LNCaP clone FGC (cell line): ENCODE results near the gene NVL.
"Not testable (repeated sequence)": the region's sequence is repeated elsewhere in the genome, so short reads cannot be mapped to it uniquely, and the experiment has no call there.

Source experiments
- DNase-seq: peaks from one replicate; pipeline ENCODE4 v3.0.0-alpha.2; 2011; ENCODE audit warnings: low read depth
- H3K4me3 ChIP-seq: 2 replicates; pipeline ENCODE4 v1.5.1; 2011; ENCODE audit warnings: mild to moderate bottlenecking, low read depth, low read length, control low read depth
- TF ChIP-seq, protein P1 (sequence below): IDR thresholded peaks from 2 replicates; pipeline ENCODE4 v1.5.1; 2012; ENCODE audit warnings: mild to moderate bottlenecking; ENCODE audit not compliant: control insufficient read depth, insufficient read depth; ENCODE audit errors: extremely low read depth

Gene NVL

DNA sequence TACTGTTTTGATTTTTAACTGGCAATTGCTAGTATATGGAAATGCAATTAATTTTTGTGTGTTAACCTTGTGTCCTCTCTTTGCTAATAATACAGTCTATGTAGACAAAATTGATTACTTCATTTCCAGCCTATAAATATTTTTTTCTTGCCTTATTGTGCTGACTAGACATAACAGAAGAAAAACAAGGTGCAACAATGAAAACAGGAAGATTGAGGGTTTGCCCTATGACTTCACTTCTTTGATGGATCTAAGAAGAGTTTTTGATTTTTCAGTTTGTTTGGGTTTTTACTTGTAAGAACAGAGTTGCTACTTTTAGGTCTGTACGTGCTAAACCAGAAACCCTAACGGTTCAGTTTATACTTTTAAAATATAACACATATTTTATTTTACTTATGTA lies 18.2 kb upstream of the NVL start:
- DNase-seq = no peak
- no peak overlapping the region for H3K4me3 ChIP-seq
- TF ChIP-seq, protein P1, sequence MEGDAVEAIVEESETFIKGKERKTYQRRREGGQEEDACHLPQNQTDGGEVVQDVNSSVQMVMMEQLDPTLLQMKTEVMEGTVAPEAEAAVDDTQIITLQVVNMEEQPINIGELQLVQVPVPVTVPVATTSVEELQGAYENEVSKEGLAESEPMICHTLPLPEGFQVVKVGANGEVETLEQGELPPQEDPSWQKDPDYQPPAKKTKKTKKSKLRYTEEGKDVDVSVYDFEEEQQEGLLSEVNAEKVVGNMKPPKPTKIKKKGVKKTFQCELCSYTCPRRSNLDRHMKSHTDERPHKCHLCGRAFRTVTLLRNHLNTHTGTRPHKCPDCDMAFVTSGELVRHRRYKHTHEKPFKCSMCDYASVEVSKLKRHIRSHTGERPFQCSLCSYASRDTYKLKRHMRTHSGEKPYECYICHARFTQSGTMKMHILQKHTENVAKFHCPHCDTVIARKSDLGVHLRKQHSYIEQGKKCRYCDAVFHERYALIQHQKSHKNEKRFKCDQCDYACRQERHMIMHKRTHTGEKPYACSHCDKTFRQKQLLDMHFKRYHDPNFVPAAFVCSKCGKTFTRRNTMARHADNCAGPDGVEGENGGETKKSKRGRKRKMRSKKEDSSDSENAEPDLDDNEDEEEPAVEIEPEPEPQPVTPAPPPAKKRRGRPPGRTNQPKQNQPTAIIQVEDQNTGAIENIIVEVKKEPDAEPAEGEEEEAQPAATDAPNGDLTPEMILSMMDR = no peak

DNA sequence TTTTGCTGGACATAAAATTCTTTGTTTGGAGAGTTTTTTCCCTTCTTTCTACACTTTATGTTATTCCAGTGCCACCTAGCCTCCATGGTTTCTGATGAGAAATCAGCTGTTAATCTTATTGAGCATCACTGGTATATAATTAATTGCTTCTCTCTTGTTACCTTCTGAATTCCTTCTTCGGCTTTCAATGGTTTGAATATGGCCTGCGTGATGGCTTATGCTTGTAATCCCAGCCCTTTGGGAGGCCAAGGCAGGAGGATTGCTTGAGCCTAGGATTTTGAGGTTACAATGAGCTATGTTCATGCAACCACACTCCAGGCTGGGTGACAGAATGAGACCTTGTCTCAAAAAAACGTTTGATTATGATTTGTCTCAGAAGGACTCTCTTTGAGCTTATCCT lies 13.7 kb upstream of the NVL start:
- TF ChIP-seq, protein P1 = no peak
- no peak overlapping the region for H3K4me3 ChIP-seq
- DNase-seq = no peak

DNA sequence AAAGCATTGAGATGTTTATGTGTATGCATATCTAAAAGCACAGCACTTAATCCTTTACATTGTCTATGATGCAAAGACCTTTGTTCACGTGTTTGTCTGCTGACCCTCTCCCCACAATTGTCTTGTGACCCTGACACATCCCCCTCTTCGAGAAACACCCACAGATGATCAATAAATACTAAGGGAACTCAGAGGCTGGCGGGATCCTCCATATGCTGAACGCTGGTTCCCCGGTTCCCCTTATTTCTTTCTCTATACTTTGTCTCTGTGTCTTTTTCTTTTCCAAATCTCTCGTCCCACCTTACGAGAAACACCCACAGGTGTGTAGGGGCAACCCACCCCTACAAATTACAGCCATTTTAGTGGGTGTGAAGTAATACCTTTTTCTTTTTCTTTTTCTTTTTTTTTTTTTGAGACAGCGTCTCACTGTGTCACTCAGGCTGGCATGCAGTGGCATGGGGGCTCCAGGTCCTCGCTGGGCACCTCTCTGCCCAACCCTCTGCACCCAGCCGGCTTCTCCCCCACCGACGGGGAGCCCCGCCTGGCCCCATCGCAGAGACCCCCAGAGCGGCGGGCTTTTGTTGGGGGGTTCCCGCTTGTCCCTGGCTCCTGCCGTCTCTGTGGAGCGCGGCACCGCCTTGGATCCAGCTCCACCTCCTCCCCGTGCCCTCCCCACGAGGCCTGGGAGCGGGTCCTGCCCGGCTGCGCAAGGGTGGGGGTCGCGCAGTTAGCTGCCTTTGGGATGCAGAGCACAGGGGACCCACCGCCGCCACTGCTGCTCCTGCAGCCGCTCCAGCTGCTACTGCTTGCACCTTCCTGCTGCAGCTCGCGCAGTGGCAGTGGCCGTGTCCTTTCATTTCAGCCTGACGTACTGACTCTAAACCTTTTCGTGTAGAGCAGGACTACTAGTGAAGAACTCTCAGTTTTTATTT lies 10.7 kb upstream of the NVL start:
- DNase-seq, H3K4me3 ChIP-seq: not testable (repeated sequence)

DNA sequence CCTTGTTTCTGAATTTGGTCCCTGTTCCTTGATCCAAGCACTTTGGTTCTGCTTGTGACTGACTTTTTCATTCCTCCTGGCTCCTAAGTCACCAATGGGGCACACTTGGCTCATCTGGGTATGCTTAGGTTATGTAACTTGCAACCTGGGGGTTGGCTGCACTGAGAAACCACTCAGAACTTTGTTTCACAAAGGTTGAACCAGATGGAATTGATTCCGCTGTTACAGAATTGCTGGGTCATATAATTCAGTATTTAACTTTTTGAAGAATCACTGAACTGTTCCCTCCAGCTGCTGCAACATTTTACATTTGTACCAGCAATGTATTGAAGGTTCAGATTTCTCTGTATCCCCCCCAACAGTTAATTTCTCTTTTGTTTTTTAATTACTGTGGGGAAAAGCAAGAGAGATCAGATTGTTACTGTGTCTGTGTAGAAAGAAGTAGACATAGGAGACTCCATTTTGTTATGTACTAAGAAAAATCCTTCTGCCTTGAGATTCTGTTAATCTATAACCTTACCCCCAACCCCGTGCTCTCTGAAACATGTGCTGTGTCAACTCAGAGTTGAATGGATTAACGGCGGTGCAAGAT lies 9.6 kb upstream of the NVL start:
- H3K4me3 ChIP-seq = no peak overlapping the region
- TF ChIP-seq, protein P1 = no peak
- DNase-seq = no peak

DNA sequence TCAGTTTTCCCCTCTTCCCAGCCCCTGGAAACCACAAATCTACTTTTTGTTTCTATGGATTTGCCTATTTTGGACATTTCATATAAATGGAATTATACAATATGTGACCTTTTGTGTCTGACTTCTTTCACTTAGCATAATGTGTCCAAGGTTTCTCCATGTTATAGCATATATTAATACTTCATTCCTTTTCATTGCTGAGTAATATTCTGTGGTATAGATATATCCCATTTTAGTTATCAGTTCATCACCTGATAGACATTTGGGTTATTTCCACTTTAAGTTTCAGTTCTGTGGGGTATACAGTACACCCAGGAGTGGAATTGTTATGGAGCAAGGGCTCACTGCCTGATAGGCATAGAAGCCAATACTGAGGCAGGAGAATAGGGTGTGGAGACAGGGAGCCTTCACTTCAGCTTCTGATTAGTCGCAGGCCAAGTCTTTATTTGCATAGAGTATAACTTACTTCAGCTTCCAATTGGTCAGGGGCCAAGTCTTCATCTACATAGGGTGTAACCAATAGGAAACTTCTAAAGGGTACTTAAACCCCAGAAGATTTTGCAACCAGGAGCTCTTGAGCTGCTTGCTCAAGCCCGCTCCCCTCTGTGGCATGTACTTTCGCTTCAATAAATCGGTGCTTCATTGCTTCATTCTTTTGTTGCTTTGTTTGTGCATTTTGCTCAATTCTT lies 8.3 kb upstream of the NVL start:
- TF ChIP-seq, protein P1 = no peak
- no peak overlapping the region for H3K4me3 ChIP-seq
- DNase-seq = no peak

DNA sequence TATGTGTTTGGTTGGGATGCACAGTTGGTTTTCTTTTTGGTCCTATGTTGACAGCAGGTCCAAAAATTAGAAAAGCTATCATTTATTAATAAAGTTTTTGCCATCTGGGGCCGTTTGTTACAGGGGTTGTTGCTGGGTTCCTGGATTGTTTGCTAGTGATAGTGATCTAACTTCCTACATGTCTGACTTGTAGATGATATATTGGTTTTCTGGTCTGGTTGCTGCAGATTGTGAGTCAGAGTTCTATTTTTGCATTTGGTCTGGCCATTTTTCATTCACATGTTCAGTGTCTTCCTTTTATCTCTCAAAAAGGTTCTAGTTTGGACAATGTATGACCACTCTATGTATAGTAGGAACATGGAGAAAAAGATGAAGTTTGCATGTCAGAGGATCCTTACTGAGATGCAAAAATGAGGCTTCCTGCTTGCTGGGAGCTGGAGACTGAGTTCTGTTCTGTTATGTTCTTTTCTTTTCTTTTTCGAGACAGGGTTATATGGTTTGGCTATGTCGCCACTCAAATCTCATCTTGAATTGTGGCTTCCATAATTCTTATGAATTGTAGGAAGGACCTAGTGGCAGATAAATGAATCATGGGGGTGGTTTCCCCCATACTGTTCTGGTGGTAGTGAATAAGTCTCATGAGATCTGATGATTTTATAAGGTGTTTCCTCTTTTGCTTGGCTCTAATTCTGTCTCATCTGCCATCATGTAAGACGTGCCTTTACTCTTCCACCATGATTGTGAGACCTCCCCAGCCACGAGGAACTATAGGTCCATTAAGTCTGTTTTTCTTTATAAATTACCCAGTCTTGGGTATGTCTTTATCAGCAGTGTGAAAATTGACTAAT lies 4.2 kb upstream of the NVL start:
- no peak overlapping the region for H3K4me3 ChIP-seq
- TF ChIP-seq, protein P1 = no peak
- DNase-seq = no peak
